ENCODE measurements around the gene HOMER2. TPM values are rescaled to one million over a fixed set of nuclear protein-coding genes. Genes with fewer than 3 reads are reported as not detected.
"Not testable (repeated sequence)": the region's sequence is repeated elsewhere in the genome, so short reads cannot be mapped to it uniquely, and the experiment has no call there.

HOMER2 gene
- total RNA-seq, 1 donor: 3.7 TPM

DNA sequence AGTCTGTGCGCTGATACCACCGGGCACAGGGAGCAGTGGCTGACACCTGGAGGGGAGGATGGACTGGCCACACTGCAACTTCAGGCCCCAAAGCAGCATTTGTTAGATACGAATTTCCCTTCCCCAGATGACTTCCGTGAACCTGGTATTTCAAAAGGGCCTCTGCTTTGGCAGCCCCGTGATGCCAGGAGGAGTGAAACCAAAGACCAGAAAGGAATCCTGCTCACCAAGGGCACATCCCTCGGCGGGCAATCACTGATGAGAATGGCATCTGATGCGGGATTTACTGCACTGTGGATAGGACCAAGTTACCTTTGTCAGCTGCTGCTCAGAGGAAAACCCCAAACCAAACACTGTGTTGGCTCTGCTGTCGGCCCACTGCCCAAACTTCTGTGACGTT is 77.6 kb downstream of the HOMER2 start:
- H3K4me3 ChIP-seq (ENCODE audit: low read length): no peak overlapping the region
- H3K4me1 ChIP-seq (ENCODE audit: insufficient read depth, low read length): peaks cover 21% of the 10 kb centered on the region
- H3K9me3 ChIP-seq (ENCODE audit: low read depth, low read length): no peaks in the 10 kb centered on the region

DNA sequence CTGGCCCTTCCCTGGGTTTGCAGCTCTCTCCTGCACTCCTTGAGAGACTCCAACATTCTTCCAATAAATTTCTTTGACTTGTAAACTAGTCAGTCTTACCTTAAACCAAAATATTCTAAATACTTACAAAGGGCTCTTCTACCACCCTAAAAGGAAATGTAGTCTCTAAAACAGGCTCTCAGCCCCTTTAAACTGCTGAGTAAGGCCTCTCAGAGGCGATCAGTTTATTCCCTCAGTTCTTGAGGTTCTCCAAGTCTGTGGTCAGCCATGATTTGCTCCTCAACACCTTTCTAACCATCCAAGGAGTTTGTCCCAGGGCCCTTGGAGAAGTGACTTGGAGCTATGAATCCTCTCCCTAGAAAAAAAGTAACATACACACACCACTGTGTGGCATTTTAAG is 78.3 kb downstream of the HOMER2 start:
- no peak overlapping the region for H3K4me3 ChIP-seq (ENCODE audit: low read length)

More for the DNA sequence above, 77.6 kb downstream of the HOMER2 start:
- H3K27me3 ChIP-seq (ENCODE audit: insufficient read depth, low read length): no peaks in the 10 kb centered on the region

DNA sequence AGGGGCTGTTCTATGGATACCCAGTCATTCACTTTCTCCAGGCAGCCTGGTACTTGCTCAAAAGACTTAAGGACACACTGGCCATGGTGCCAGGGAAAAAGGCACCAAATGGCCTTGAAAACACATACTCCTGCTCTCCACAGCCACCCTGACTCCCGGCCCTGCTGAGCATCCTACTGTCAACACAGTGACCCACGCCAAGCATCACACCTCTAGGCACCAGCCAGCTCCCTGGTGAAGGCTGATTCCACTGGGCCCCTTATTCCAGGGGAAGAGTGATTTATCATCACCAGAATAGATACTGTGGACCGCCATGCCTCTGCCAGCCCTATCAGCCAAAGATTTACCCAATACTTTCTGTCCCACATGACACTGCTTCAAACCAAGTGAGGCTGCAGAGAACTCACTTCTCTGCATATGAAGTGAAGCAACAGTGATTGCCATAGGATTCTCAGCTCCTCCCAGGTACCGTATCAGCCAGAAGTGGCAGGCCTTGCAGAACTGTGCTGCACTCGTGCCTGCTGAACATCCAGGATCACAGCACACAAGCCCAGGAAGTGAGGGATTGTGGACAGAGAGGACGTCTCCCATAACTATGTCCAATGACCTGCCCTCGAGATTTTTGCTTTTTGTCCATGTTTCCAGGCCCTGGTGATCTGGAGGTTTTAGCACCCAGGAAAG is 79.4 kb downstream of the HOMER2 start:
- Histone ChIP-seq H3K4me1 (ENCODE audit: insufficient read depth, low read length) (peaks cover 21% of the 10 kb centered on the region), H3K9me3 (ENCODE audit: low read depth, low read length) (no peaks in the 10 kb centered on the region), H3K4me3 (ENCODE audit: low read length) (no peak overlapping the region), H3K27me3 (ENCODE audit: insufficient read depth, low read length) (no peaks in the 10 kb centered on the region)

More for the DNA sequence above, 78.3 kb downstream of the HOMER2 start:
- no peaks in the 10 kb centered on the region for H3K9me3 ChIP-seq (ENCODE audit: low read depth, low read length)
- H3K4me1 ChIP-seq (ENCODE audit: insufficient read depth, low read length): peaks cover 21% of the 10 kb centered on the region
- H3K27me3 ChIP-seq (ENCODE audit: insufficient read depth, low read length): no peaks in the 10 kb centered on the region

DNA sequence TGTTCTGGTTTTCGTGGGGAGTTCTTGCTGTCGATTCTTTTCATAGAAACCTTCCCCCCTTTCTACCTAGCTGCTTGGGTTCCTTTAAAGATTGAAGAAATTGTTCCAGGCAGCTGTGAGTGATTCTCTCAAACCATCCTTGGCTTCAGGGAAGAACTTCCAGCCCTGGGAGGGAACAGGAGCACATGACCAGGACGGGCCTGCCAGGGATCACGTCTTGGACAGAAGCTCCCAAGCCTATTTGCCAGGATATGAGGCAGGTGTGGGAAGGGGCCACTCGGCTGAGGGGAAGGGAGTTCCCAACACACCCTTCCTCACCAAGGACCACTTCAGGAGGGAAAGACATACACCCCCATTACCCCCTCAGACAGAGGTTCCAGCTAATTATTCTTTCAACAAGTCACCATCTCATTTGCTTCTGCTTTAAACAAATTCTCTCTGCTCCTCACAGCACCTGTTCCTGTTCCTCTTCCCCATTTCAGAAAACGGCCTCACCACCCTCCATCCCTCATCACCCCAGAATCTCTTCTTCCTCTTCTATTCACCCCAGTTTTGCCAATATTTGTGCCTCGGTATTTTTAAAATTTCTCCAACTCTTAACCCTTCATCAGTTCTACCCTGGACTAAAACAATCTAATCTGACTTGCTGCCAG is 80.6 kb downstream of the HOMER2 start:
- H3K9me3 ChIP-seq (ENCODE audit: low read depth, low read length): no peaks in the 10 kb centered on the region
- H3K4me3 ChIP-seq (ENCODE audit: low read length): no peak overlapping the region

DNA sequence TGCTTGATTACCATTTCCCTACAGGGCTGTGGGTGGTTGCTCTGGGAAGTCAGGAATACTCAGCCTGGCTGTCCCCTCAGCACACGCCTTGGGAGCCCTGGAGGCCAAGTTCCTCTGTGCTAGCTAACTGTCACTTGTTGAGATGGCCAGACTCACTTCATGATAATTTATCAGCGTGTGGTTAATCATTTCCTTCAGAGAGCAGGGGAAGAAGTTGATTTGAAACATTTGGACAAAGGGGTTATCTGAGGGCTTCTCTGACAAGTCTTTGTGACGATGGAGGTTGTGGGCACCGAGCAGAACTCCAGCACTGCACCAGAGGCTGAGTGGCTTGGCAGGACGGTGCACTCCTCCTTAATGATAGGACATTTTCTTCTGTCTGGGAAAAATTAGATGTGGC is 81.2 kb downstream of the HOMER2 start:
- Histone ChIP-seq H3K4me1 (ENCODE audit: insufficient read depth, low read length) (peaks cover 21% of the 10 kb centered on the region), H3K4me3 (ENCODE audit: low read length) (no peak overlapping the region), H3K9me3 (ENCODE audit: low read depth, low read length) (no peaks in the 10 kb centered on the region), H3K27me3 (ENCODE audit: insufficient read depth, low read length) (no peaks in the 10 kb centered on the region)

More for the DNA sequence above, 80.6 kb downstream of the HOMER2 start:
- Histone ChIP-seq H3K4me1 (ENCODE audit: insufficient read depth, low read length) (peaks cover 21% of the 10 kb centered on the region), H3K27me3 (ENCODE audit: insufficient read depth, low read length) (no peaks in the 10 kb centered on the region)

DNA sequence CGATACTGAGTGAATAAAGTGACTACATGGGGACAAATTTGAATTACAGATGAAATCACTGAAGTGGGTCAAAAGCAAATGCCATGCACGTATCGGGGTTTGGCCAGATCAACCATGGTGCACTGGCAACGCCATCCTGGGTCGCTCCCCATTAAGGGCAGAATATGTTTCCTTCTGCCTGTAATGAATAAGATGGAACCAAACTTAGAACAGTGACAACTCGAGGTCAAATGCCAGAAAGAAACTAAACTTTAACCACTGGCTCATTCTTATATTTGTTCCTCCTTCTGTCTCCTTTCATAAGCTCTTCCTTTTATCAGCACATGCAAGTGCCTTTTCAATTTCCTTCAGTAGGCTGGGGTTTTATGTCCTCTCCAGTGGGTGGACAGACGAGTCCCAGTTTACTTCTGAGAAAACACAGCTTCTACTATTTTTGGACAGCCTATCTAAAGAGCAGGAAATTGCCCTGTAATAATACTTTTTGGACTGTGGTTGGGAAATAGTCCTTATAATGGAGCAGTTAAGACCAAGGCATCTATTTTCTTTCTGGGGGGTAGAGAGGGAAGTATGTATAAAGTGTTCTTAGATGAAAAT is 81.7 kb downstream of the HOMER2 start:
- Histone ChIP-seq H3K27me3 (ENCODE audit: insufficient read depth, low read length) (no peaks in the 10 kb centered on the region), H3K4me1 (ENCODE audit: insufficient read depth, low read length) (peaks cover 21% of the 10 kb centered on the region), H3K4me3 (ENCODE audit: low read length) (no peak overlapping the region), H3K9me3 (ENCODE audit: low read depth, low read length) (no peaks in the 10 kb centered on the region)

DNA sequence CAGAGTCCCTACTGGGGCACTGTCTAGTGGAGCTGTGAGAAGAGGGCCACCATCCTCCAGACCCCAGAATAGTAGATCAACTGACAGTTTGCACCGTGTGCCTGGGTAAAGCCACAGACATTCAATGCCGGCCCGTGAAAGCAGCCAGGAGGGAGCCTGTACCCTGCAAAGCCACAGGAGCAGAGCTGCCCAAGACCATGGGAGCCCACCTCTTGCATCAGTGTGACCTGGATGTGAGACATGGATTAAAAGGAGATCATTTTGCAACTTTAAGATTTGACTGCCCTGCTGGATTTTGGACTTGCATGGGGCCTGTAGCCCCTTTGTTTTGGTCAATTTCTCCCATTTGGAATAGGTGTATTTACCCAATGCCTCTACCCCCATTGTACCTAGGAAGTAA is 86.5 kb downstream of the HOMER2 start:
- H3K4me1 ChIP-seq (ENCODE audit: insufficient read depth, low read length): peaks cover 10% of the 10 kb centered on the region
- H3K27me3 ChIP-seq (ENCODE audit: insufficient read depth, low read length): not testable (repeated sequence)

DNA sequence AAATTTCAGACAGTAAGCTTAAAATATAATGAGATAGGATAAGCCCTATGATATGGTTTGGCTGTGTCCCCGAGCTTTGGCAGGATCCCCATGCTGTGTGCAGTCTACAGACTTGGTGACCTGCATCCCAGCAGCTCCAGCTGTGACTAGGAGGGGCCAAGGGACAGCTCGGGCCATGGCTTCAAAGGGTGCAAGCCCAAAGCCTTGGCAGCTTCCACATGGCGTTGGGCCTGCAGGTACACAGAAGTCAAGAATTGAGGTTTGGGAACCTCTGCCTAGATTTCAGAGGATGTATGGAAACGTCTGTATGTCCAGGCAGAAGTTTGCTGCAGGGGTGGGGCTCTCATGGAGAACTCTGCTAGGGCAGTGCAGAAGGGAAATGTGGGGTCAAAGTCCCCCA is 86.9 kb downstream of the HOMER2 start:
- not testable (repeated sequence) for H3K4me1 ChIP-seq (ENCODE audit: insufficient read depth, low read length); H3K27me3 ChIP-seq (ENCODE audit: insufficient read depth, low read length); H3K9me3 ChIP-seq (ENCODE audit: low read depth, low read length); H3K4me3 ChIP-seq (ENCODE audit: low read length)

More for the DNA sequence above, 86.5 kb downstream of the HOMER2 start:
- not testable (repeated sequence) for H3K4me3 ChIP-seq (ENCODE audit: low read length); H3K9me3 ChIP-seq (ENCODE audit: low read depth, low read length)

DNA sequence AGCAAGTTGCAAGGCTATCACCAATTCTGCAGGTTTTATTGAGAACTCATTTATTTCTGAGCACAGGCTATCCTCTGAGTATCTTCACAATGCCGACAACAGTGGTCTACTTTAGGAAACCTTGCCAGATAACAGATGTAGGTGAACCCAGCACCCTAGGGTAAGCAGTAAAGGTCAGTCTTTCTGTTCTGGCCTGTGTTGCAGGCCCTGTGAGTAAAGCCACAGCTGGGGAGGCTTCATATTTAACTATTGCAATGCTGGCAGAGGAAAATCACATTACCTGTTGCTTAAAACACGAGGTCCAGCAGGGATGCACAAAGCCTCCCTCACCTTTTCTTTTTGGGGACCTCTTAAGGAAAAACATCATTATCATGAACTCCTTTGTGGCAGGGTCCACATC is 87.6 kb downstream of the HOMER2 start:
- peaks cover under 1% of the 10 kb centered on the region for H3K4me1 ChIP-seq (ENCODE audit: insufficient read depth, low read length)
- no peaks in the 10 kb centered on the region for H3K9me3 ChIP-seq (ENCODE audit: low read depth, low read length)
- H3K27me3 ChIP-seq (ENCODE audit: insufficient read depth, low read length): no peaks in the 10 kb centered on the region
- no peak overlapping the region for H3K4me3 ChIP-seq (ENCODE audit: low read length)

DNA sequence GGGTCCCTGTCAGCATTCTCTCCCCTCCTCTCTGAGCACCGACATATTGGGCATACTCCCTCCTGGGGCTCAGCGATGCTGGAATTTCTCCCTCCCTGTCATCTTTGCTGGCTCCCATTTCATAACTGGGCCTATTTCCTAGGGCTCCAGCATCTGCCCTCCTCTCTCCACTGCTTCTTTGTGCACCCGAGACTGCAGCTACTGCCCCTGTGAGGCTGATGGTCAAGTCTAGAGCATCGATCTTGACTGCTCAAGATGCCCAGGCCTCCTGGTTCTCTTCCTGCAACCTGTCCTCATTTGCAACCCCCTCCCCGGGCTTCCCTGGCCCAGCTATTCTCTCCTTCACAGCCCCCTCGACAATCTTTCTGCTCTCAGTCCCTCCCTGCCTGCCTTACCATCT is 89.6 kb downstream of the HOMER2 start:
- Histone ChIP-seq H3K27me3 (ENCODE audit: insufficient read depth, low read length) (no peaks in the 10 kb centered on the region), H3K9me3 (ENCODE audit: low read depth, low read length) (no peaks in the 10 kb centered on the region), H3K4me3 (ENCODE audit: low read length) (no peak overlapping the region), H3K4me1 (ENCODE audit: insufficient read depth, low read length) (no peaks in the 10 kb centered on the region)

DNA sequence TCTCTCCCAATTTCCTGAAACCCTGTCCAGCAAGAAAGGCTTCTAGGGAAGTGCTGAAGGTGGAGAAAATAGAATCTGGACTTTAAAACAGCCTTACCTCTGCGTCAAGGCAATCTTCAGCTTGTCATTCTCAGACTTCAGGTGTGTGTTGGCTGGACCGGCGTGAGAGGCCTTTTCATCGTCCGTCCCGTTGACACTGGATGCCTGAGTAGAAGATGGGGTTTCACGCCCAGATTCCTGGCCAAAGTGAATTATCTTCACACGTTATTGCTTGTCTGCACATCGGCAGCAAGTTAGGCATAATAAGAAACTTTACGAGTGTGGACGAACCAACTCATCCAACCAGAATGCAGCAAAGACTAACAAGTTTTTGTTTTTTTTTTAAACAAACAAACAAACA is 93.6 kb downstream of the HOMER2 start:
- Histone ChIP-seq H3K4me1 (ENCODE audit: insufficient read depth, low read length) (peaks cover 6% of the 10 kb centered on the region), H3K9me3 (ENCODE audit: low read depth, low read length) (no peaks in the 10 kb centered on the region), H3K4me3 (ENCODE audit: low read length) (no peak overlapping the region), H3K27me3 (ENCODE audit: insufficient read depth, low read length) (no peaks in the 10 kb centered on the region)

DNA sequence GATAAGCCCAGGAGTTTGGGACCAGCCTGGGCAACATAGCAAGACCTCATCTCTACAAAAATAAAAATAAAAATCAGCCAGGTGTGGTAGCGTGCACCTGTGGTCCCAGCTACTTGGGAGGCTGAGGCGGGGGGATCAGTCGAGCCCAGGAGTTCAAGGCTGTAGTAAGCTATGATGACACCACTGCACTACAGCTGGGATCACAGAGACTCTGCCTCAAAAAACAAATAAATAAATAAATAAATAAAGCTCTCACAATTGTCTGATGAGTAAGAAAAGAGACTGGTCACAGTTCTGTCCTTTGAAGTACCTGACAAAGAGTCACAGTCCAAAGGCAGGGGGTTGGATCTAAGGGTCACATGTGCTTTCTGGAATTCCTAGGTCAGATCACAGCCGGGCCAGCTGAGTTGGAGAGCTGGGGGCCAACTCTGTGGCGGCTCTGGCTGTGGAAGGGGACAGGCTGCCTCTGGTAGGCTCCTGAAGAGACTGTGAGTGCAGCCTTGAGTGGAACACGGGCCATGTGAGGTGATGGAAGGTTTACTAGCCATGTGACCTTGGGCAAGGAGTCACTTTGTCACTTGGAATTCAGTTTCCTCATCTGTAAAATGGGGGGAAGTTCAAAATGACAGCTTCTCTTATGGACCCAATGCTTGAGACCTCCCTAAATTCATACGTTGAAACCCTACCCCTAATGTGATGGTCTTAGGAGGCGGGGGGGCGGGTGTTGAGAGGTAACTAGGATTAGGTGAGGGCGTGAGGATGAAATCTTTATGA is 95.9 kb downstream of the HOMER2 start:
- H3K4me1 ChIP-seq (ENCODE audit: insufficient read depth, low read length): peaks cover 14% of the 10 kb centered on the region
- no peaks in the 10 kb centered on the region for H3K9me3 ChIP-seq (ENCODE audit: low read depth, low read length)
- no peak overlapping the region for H3K4me3 ChIP-seq (ENCODE audit: low read length)
- H3K27me3 ChIP-seq (ENCODE audit: insufficient read depth, low read length): no peaks in the 10 kb centered on the region

DNA sequence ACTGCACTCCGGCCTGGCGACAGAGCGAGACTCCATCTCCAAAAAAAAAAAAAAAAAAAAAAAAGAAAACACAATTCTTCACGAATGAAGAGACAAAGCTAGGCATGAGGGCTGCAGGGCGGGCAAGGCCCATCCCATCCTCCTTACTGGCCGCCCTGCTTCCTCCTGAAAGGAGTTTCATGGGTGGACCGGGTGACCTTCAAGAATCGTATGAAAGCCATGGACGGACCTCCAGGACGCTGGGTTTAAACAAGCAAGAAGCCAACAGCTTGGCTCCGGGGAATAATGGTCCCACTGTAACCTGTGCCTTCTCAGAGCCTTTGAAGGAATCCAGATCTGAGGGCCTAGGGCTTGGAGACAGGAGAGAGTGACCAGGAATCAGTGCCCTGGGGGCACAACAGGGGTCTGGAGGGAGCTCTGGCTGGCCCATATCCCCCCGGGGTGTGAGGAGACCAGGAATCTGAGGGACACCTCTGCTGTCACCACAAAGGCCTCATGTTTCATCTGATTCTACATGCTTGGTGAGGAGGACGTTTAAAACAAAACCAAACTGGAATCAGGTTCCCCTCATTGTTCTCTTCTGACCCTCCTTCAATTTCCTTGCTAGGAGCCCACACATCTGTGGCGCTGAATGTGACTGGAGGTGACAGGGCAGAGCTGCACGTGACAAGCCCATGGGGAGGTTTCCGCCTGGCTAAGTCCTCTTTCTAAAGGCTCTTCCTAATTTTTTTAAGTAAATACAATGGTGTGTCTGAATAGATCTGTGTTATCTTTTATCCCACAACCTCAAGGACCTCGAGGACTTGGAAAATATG is 97.0 kb downstream of the HOMER2 start:
- H3K4me1 ChIP-seq (ENCODE audit: insufficient read depth, low read length): peaks cover 14% of the 10 kb centered on the region
- H3K9me3 ChIP-seq (ENCODE audit: low read depth, low read length): no peaks in the 10 kb centered on the region
- H3K27me3 ChIP-seq (ENCODE audit: insufficient read depth, low read length): no peaks in the 10 kb centered on the region
- H3K4me3 ChIP-seq (ENCODE audit: low read length): no peak overlapping the region

DNA sequence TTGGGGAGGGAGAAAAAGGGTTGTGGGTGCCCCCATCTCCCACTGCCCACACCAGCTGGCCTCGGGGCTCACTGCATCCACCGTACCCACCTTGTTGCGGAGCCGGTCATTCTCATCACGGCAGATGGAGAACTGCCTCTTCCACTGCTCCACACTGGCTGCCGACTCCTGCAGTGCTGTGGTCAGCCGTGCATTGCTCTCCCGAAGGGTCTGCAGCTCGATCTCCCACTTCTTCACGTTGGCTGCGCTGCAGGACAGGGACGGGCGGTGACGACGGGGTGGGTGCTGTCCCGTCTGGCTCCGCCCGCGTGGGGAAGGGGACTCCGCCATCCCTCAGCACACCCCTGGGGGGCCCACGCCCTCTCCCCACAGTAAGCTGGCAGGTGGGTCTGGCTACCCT is 98.0 kb downstream of the HOMER2 start:
- peaks cover 23% of the 10 kb centered on the region for H3K4me1 ChIP-seq (ENCODE audit: insufficient read depth, low read length)
- H3K27me3 ChIP-seq (ENCODE audit: insufficient read depth, low read length): no peaks in the 10 kb centered on the region
- no peaks in the 10 kb centered on the region for H3K9me3 ChIP-seq (ENCODE audit: low read depth, low read length)
- H3K4me3 ChIP-seq (ENCODE audit: low read length): no peak overlapping the region

Measured in mononuclear cell (primary cell).